ENCODE data around the gene FRY. TPM values are rescaled to one million over a fixed set of nuclear protein-coding genes. Genes with fewer than 3 reads are reported as not detected.
A peak's percentile ranks its signal among the peaks of the same experiment; 100 is the strongest.

The FRY gene
- total RNA-seq, 1 experiment from 2014 or later = 5.3 TPM

- no peak for DNase-seq (ENCODE audit: low spot score)
- TF ChIP-seq CBFB (CRISPR knock-in tag; IDR thresholded peaks at IDR 0.05; ENCODE audit: low read depth) (no peak), ELF4 (CRISPR knock-in tag; IDR thresholded peaks at IDR 0.05; ENCODE audit: low read depth) (no peak), HMGXB4 (CRISPR knock-in tag; IDR thresholded peaks at IDR 0.05) (no peak), NFE2L1 (CRISPR knock-in tag; IDR thresholded peaks at IDR 0.05) (no peak), PRDM15 (CRISPR knock-in tag; IDR thresholded peaks at IDR 0.05) (no peak), NR1H2 (CRISPR knock-in tag; IDR thresholded peaks at IDR 0.05) (no peak), FOXP1 (CRISPR knock-in tag; IDR thresholded peaks at IDR 0.05; ENCODE audit: borderline replicate concordance) (no peak), ZNF423 (CRISPR knock-in tag; IDR thresholded peaks at IDR 0.05) (no peak), ZMAT4 (CRISPR knock-in tag; IDR thresholded peaks at IDR 0.05) (no peak), AFF4 (CRISPR knock-in tag; IDR thresholded peaks at IDR 0.05; ENCODE audit: borderline replicate concordance) (no peak), ZNF425 (CRISPR knock-in tag; conservative IDR thresholded peaks at IDR 0.05) (no peak), ZNF121 (CRISPR knock-in tag; IDR thresholded peaks at IDR 0.05) (no peak)
- POLR2A ChIA-PET = no interaction called here
- CTCF ChIA-PET = no interaction called here
- Mint-ChIP-seq H3K27me3 (ENCODE audit: low read depth) (no peaks in the 10 kb centered on the region), H3K36me3 (no peaks in the 10 kb centered on the region), H3K4me1 (peaks cover 49% of the 10 kb centered on the region), H3K4me3 (no peak overlapping the region), H3K27ac (peak overlapping the region; percentile 59), H3K9me3 (no peaks in the 10 kb centered on the region)
- ATAC-seq = no peak
Measured at GRCh38 chr13:32028711-32029110, 2.9 kb upstream of the FRY start.

- ChIA-PET CTCF (interaction anchor here (0.7 to 2.9 kb wide), 3 partner anchors 17 to 178 kb away, joined by 5 to 20 read pairs (median 6); no protein-coding TSS in a partner anchor), POLR2A (interaction anchor here (0.7 kb wide), 1 partner anchor 679 kb away, joined by 7 read pairs; no protein-coding TSS in a partner anchor)
- ATAC-seq (no peak), DNase-seq (ENCODE audit: low spot score) (no peak)
- TF ChIP-seq ZNF317 (CRISPR knock-in tag; IDR thresholded peaks at IDR 0.05; ENCODE audit: borderline replicate concordance, low read depth) = no peak
- H3K36me3 Mint-ChIP-seq = no peaks in the 10 kb centered on the region
- H3K27me3 Mint-ChIP-seq (ENCODE audit: low read depth) = no peaks in the 10 kb centered on the region
- no peak overlapping the region for H3K27ac Mint-ChIP-seq
- H3K9me3 Mint-ChIP-seq = no peaks in the 10 kb centered on the region
- H3K4me3 Mint-ChIP-seq = no peak overlapping the region
- H3K4me1 Mint-ChIP-seq = peaks cover 52% of the 10 kb centered on the region
Measured at GRCh38 chr13:32029684-32030083, 1.9 kb upstream of the FRY start.

Data from WTC11 (cell line).